T-helper 17 cell (primary cell): ENCODE measurements around the gene GATB. TPM values are rescaled to one million over a fixed set of nuclear protein-coding genes. Genes with fewer than 3 reads are reported as not detected.

ENCODE experiments used
- ATAC-seq: fragments of 150-1000 bp; cut with Tn5 transposase; 2 replicates; pipeline ENCODE4 v1.10.0; 2021; ENCODE audit warnings: mild to moderate bottlenecking, moderate library complexity
- DNase-seq, 3 donors: peaks; one replicate each; pipeline versions ENCODE4 v3.0.0 to v3.0.0-alpha.2; 2020 to 2021
- H3K9me3 ChIP-seq: one replicate; pipeline ENCODE4 v1.7.0; 2013; ENCODE audit warnings: low read length, mild to moderate bottlenecking; ENCODE audit not compliant: control insufficient read depth, poor library complexity, severe bottlenecking
- H3K27ac Mint-ChIP-seq: one replicate; pipeline ENCODE4 v1.8.0; 2022; ENCODE audit warnings: mild to moderate bottlenecking, moderate library complexity, mixed read lengths
- H3K27me3 Mint-ChIP-seq: one replicate; pipeline ENCODE4 v1.8.0; 2022; ENCODE audit warnings: mixed read lengths
- H3K36me3 Mint-ChIP-seq: one replicate; pipeline ENCODE4 v1.8.0; 2022; ENCODE audit warnings: low read depth, mixed read lengths
- H3K4me1 Mint-ChIP-seq: one replicate; pipeline ENCODE4 v1.8.0; 2022; ENCODE audit warnings: mild to moderate bottlenecking, mixed read lengths
- H3K4me3 Mint-ChIP-seq: one replicate; pipeline ENCODE4 v1.8.0; 2022; ENCODE audit warnings: mild to moderate bottlenecking, moderate library complexity, mixed read lengths
- total RNA-seq, 4 donors: library from RNA in 2 of 4; stranded (reverse) in 2 of 4; gene quantifications; one replicate each; pipeline ENCODE4 v1.2.3 and lab custom pipeline; 2022 to 2026

The GATB gene
- total RNA-seq, 2 donors from 2014 or later = 7.5 to 8.3 TPM

GRCh38 chr4:151653548-151653918 lies 107.3 kb downstream of the GATB start:
- peaks cover 11% of the 10 kb centered on the region for H3K36me3 Mint-ChIP-seq
- H3K27ac Mint-ChIP-seq = no peak overlapping the region
- no peak overlapping the region for H3K4me3 Mint-ChIP-seq
- no peak for DNase-seq
- H3K27me3 Mint-ChIP-seq = peaks cover 16% of the 10 kb centered on the region
- no peak for ATAC-seq
- peaks cover 5% of the 10 kb centered on the region for H3K4me1 Mint-ChIP-seq
- H3K9me3 ChIP-seq = no peaks in the 10 kb centered on the region

DNA sequence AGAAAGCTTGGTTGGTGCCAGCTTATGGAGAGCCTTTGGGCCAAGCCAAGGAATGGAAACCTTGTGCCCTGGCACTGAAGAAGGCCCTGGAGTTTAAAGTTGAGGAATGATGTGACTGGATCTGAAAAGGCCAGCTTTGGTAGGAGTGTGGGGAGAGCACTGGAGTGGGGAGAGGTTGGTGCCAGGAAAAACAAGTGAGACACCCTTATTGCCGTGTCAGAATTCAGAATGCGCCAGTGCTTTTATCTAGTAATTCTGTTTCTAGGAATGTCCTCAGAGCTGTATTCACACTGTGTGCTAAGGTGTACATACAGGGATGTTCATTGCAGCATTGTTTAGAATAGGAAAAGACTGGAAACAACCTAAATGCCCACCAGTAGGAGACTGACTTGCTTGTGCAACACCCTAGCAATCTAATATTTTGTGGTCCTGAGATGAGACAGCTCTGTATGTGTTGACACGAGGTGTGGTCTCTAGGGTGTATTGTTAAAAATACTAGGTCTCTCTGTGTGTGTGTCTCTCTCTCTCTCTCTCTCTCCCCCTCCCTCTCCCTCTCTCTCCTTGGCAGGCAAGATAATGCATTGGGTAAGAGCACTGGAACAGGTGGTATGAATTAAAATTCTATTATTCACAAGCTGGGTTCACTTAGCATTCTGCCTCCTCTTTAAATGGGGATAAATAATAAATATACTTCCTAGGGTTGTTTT lies 107.8 kb downstream of the GATB start:
- no peak overlapping the region for H3K27ac Mint-ChIP-seq
- DNase-seq = no peak
- peaks cover 5% of the 10 kb centered on the region for H3K4me1 Mint-ChIP-seq
- H3K9me3 ChIP-seq = no peaks in the 10 kb centered on the region
- peaks cover 11% of the 10 kb centered on the region for H3K36me3 Mint-ChIP-seq
- H3K4me3 Mint-ChIP-seq = no peak overlapping the region
- H3K27me3 Mint-ChIP-seq = peaks cover 16% of the 10 kb centered on the region
- ATAC-seq = no peak

DNA sequence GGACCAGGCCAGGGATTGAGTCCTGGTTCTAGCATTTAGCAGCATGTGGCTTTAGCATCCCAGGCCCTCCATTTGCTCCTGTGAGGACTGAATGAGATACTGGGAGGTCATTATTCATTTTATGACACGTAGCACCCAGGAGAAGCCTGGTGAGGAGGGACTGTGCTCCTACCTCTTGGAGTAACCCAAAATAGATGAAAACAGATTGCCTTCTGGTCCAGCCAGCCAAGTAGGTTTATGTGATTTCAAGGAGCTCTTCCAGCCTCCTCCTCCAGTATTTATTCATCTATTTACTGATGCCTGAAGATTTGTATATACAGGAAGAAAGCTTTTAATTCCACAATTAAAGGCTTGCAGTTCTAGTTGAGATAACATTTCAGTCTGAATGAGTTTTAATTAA lies 109.3 kb downstream of the GATB start:
- peaks cover 6% of the 10 kb centered on the region for H3K36me3 Mint-ChIP-seq
- H3K27ac Mint-ChIP-seq = no peak overlapping the region
- DNase-seq (no peak), ATAC-seq (no peak)
- H3K4me1 Mint-ChIP-seq = peaks cover 3% of the 10 kb centered on the region
- H3K27me3 Mint-ChIP-seq = peaks cover 16% of the 10 kb centered on the region
- H3K4me3 Mint-ChIP-seq = no peak overlapping the region
- no peaks in the 10 kb centered on the region for H3K9me3 ChIP-seq

DNA sequence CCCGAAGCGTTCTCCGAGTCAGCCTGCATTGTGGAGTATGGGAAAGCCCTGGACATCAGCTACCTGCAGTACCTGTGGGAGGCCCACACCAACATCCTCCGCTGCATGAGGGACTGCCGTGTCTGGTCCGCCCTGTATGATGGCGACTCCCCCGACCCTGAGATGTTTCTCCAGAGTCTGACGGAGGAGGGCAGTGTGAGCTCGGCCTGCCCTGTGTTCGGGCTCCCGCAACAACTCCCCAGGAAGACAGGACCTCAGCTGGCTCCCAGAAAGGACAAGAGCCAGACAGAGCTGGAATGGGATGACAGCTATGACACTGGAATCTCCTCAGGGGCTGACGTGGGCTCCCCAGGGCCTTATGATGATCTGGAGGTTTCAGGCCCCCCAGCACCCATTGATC lies 111.3 kb downstream of the GATB start:
- no peak overlapping the region for H3K27ac Mint-ChIP-seq
- no peaks in the 10 kb centered on the region for H3K9me3 ChIP-seq
- peaks cover 27% of the 10 kb centered on the region for H3K27me3 Mint-ChIP-seq
- H3K4me1 Mint-ChIP-seq = peaks cover 5% of the 10 kb centered on the region
- peaks cover 2% of the 10 kb centered on the region for H3K36me3 Mint-ChIP-seq
- H3K4me3 Mint-ChIP-seq = no peak overlapping the region
- DNase-seq (no peak), ATAC-seq (no peak)

GRCh38 chr4:151646322-151646721 lies 114.5 kb downstream of the GATB start:
- Mint-ChIP-seq H3K27ac (no peak overlapping the region), H3K27me3 (peaks cover 27% of the 10 kb centered on the region), H3K4me3 (no peak overlapping the region), H3K4me1 (peaks cover 5% of the 10 kb centered on the region), H3K36me3 (peaks cover 2% of the 10 kb centered on the region)
- no peak for ATAC-seq
- DNase-seq = no peak
- no peaks in the 10 kb centered on the region for H3K9me3 ChIP-seq

- Mint-ChIP-seq H3K4me3 (no peak overlapping the region), H3K36me3 (no peaks in the 10 kb centered on the region), H3K27ac (no peak overlapping the region), H3K27me3 (peaks cover 19% of the 10 kb centered on the region), H3K4me1 (peaks cover 2% of the 10 kb centered on the region)
- H3K9me3 ChIP-seq = no peaks in the 10 kb centered on the region
- DNase-seq (no peak), ATAC-seq (no peak)
Measured at GRCh38 chr4:151644622-151645021, 116.2 kb downstream of the GATB start.

DNA sequence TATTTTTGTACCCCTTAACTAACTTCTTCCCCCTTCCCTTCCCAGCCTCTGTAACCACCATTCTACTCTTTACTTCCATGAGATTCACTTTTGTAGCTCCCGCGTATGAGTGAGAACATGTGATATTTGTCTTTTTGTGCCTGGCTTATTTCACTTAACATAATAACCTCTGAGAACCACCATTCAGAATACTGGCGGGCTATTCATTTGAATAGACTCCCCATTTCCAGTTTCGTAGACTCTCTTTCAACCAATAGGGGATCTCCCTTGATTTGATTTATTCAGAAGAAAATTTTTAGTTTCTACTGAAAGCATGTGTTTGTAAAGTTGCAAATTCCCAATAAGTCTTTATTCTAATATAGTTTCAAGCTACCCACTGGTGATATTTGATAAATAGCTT lies 117.2 kb downstream of the GATB start:
- H3K27ac Mint-ChIP-seq = no peak overlapping the region
- no peak for ATAC-seq
- no peaks in the 10 kb centered on the region for H3K36me3 Mint-ChIP-seq
- H3K9me3 ChIP-seq = no peaks in the 10 kb centered on the region
- H3K4me3 Mint-ChIP-seq = no peak overlapping the region
- no peak for DNase-seq
- peaks cover 2% of the 10 kb centered on the region for H3K4me1 Mint-ChIP-seq
- peaks cover 11% of the 10 kb centered on the region for H3K27me3 Mint-ChIP-seq

GRCh38 chr4:151641983-151642382 lies 118.8 kb downstream of the GATB start:
- ATAC-seq (no peak), DNase-seq (no peak)
- peaks cover 18% of the 10 kb centered on the region for H3K27me3 Mint-ChIP-seq
- H3K4me3 Mint-ChIP-seq = no peak overlapping the region
- peaks cover 5% of the 10 kb centered on the region for H3K4me1 Mint-ChIP-seq
- no peaks in the 10 kb centered on the region for H3K9me3 ChIP-seq
- no peak overlapping the region for H3K27ac Mint-ChIP-seq
- H3K36me3 Mint-ChIP-seq = no peaks in the 10 kb centered on the region

DNA sequence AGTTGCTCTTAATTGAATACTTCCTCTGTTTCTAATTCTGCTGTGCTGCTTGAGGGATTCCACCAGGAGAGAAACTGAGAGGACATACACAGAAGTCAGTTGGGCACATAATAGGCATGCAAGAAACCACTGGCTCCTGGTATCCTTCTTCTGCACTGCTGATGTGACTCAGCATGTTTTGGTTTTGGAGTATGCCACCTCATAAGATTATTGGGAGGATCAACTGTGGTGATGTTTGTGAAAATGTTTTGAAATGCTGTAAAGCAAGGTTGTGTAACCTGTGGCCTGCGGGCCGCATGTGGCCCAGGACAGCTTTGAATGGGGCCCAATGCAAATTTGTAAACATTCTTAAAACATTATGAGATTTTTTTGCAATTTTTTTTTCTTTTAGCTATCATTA lies 119.6 kb downstream of the GATB start:
- Mint-ChIP-seq H3K27ac (peak overlapping the region; percentile 4), H3K4me1 (peaks cover 5% of the 10 kb centered on the region), H3K4me3 (no peak overlapping the region), H3K27me3 (peaks cover 16% of the 10 kb centered on the region), H3K36me3 (no peaks in the 10 kb centered on the region)
- H3K9me3 ChIP-seq = no peaks in the 10 kb centered on the region
- DNase-seq (no peak), ATAC-seq (no peak)

DNA sequence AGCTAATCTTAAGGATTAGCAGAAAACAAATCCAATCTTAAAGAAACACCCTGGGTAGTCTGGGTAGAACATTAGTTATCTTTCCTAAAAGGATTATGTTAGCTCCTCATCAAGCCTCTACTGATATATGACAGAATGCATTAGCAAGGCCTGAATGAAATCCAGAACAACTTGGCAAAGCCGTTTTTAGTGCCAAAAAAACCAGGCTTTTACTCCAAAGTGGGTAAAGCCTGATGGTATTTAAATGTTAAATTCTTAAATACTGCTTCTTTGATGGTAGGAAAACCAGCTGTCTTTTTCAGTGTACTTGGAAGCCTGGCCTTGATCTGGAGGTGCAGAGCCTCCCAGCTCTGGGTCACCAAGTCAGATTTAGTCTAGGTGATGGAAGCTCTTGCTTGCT lies 120.4 kb downstream of the GATB start:
- DNase-seq = no peak
- Mint-ChIP-seq H3K4me3 (no peak overlapping the region), H3K27ac (no peak overlapping the region), H3K36me3 (no peaks in the 10 kb centered on the region), H3K27me3 (peaks cover 11% of the 10 kb centered on the region), H3K4me1 (peaks cover 3% of the 10 kb centered on the region)
- ATAC-seq = no peak
- no peaks in the 10 kb centered on the region for H3K9me3 ChIP-seq

GRCh38 chr4:151638295-151638858 lies 122.4 kb downstream of the GATB start:
- Mint-ChIP-seq H3K27ac (no peak overlapping the region), H3K4me1 (peaks cover 3% of the 10 kb centered on the region), H3K4me3 (no peak overlapping the region), H3K27me3 (peaks cover 10% of the 10 kb centered on the region), H3K36me3 (no peaks in the 10 kb centered on the region)
- no peak for DNase-seq
- no peaks in the 10 kb centered on the region for H3K9me3 ChIP-seq
- no peak for ATAC-seq

DNA sequence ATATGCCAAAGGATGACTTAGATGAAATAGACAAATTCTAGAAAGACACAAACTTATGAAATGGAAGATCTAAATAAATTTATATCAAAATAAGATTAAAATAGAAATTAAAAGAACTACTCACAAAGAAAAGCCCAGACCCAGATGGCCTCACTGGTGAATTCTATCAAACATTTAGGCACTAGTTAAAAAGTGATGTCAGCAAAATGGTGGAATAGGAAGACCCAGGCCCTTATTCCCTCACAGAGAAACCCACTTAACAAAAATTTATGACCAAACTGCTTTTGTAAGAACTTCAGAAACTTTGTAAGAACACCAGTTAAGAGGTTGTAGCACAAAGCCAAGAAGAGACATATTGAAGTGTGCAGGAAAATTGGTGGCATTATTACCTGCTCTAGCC lies 129.5 kb downstream of the GATB start:
- no peak overlapping the region for H3K27ac Mint-ChIP-seq
- DNase-seq (no peak), ATAC-seq (no peak)
- H3K4me1 Mint-ChIP-seq = no peaks in the 10 kb centered on the region
- no peak overlapping the region for H3K4me3 Mint-ChIP-seq
- H3K9me3 ChIP-seq = no peaks in the 10 kb centered on the region
- peaks cover 33% of the 10 kb centered on the region for H3K27me3 Mint-ChIP-seq
- H3K36me3 Mint-ChIP-seq = peaks cover 4% of the 10 kb centered on the region

DNA sequence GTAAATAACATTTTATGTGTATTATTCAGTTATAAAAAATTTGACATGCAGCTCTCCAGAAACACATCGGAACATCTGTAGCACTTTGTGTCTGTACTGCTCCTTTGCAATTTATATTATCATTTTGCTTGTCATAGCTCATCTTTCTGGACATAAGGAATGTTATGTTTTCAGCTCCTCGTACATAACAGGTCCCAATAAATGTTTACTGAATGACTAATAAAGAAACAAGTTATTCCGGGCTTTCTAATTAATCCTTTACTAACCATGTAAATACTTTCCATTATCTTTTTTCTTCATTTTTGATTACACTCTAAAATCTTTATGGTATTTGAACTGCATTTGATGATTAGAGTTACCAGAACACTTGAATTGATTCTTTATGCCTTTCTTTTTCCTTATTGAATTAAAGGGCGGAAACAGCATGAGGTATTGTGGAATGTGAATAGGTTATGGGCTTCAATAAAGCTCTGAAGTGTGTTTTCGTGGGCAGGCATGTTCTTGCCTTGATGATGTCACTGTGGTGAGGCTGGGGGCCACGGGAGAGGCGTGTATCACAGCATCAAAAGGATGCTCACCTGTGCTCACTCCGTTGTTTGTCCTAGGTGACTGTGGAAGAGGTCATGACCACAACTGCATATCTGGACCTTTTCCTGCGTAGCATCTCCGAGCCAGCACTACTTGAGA lies 131.6 kb downstream of the GATB start:
- no peak for ATAC-seq
- H3K27ac Mint-ChIP-seq = no peak overlapping the region
- no peak overlapping the region for H3K4me3 Mint-ChIP-seq
- no peaks in the 10 kb centered on the region for H3K9me3 ChIP-seq
- DNase-seq = no peak
- peaks cover 4% of the 10 kb centered on the region for H3K36me3 Mint-ChIP-seq
- H3K27me3 Mint-ChIP-seq = peaks cover 33% of the 10 kb centered on the region
- no peaks in the 10 kb centered on the region for H3K4me1 Mint-ChIP-seq
